NCI-H1417 (cell line): ENCODE results near the gene ALCAM.

ENCODE experiments used
- DNase-seq, 3 experiments: peaks; one replicate each; lab custom pipeline; 2025; lab: John Stamatoyannopoulos, UW

Gene ALCAM

DNA sequence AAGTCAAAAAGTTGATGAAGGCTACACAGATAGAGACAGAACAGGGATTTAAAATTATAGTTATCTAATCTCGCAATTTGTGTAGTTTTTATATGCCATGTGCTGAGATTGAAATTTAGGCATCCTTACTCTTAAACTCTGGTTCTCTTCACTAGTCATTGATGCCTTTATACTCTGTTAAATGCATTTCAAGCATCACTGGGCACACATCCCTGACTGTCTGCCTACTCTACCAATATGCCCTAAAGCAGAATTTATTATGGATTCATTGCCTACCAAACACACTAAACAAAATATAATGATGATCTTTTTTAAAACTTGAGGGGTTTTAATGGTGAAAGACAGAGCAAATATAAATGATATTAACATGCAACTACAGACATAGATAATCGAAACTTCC, 10.3 kb upstream of the ALCAM start:
- no peak for DNase-seq

DNA sequence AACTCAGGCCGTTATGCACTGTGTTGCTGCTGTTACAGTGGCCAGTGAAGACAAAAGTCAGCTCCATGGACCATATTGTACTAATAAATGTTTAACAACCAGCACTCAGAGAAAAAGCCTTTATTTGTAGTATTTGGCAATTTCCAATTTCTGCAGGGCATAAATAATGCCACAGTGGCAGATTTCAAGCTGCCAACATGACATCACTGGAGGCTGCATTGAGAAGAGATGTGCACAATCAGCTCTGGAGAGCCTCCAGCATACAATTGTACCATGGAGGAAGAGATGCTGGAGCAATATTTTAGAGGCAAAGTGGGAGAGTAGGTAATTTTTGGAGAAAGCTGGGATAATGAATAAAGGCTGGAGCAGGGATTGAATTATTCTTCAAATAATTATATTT, 9.7 kb upstream of the ALCAM start:
- DNase-seq, result no peak

DNA sequence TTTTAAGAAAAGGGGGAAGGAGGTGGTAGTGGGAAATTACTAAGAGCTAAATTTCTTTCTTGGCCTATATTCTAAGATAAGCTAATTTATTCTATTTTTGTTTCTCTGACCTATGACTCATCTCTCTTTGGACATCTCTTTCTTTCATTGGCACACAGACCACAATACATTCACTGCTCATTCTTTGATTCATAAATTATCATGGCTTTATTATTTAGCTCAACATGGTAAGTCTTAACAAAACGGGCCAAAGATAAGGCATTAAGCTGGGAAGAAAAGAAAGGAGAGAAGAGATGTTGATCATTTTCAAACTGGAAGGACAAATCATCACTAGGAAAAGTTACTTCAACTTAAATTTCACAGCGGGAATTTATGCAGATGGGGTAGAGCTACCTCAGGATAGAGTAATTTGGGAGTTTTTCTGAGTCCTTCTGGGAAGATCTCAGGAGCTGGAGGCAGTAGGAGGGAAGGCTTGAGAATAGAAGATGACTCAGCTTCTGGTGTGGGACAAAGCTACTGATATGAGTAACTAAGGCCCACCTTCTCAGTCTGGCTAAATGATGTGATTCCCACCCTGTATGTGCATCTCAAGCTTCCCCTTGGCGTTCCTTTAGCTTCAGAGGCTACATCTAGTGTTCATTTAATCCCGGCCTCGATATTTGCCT, 7.5 kb upstream of the ALCAM start:
- DNase-seq, result no peak

DNA sequence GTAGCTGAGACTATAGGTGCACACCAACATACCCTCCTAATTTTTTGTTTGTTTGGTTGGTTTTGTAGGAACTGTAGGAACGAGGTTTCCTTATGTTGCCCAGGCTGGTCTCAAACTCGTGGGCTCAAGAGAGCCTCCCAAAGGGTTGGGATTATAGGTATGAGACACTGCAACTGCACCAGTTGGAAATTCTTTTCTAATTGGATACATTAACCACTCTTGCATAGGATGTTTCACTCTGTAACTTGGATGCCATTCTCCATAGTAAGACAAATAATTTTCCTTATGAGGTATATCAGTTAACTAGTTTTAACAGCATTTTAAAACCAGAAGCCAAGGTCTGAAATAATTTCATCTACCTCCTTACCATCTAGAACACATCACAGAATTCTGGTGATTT, 6.7 kb upstream of the ALCAM start:
- no peak for DNase-seq

- DNase-seq, result no peak
Measured at GRCh38 chr3:105362021-105362665, 4.6 kb upstream of the ALCAM start.

- no peak for DNase-seq
Measured at GRCh38 chr3:105364128-105364527, 2.6 kb upstream of the ALCAM start.

- DNase-seq, result no peak
Measured at GRCh38 chr3:105365081-105365390, 1.7 kb upstream of the ALCAM start.

DNA sequence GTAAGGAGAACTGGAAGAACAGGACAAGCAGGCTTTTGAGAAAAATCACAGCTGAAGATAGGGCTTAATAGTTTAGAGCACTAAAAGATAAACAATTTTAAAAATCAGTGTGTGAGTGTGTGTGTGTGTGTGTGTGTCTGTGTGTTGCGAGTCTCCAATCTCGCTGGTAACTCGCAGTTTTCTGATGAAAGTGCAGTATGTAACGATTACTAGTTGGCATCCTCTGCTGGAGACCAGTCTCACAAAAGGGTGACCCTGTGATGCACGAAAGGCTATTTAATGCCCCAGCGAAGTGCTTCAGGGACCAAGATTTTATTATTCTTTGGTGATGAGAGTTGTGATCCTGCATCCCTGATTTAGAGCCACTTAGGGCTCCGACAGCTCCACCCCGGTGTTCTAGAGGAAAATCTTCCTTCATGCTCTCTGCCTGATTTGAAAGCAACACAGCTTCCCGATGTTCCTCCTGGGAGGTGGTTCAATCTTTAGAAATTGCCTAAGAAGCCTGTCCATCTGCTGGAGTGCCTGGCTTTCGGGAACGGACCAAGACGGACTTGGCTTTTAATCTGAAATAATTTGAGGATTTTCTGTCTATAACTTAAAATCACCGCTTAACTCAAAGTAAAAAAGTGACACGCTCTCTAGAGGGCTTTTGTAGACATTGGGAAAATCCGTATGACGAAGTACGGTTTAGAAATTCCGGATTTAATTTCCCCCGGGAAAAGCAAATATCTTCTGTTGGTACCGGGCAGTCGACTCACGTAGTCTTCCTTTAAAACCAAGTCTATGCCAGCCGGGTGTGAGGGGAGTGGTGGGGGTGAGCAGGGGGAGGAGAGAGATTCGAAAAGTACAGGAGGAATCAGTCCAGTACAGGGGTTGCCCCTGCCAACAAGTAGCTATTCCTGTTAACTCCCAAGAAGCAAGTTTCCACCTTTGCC, 1.1 kb upstream of the ALCAM start:
- DNase-seq, result peak; percentile 41 to 77 (median 60)

GRCh38 chr3:105367063-105367405, 325 bp downstream of the ALCAM start:
- peak in 2 of 3 experiments; percentile 38 to 80 for DNase-seq

- DNase-seq, result peak; percentile 56 to 76 (median 71)
Measured at GRCh38 chr3:105367406-105368213, 901 bp downstream of the ALCAM start.

- DNase-seq, result peak; percentile 79 to 91 (median 81)
Measured at GRCh38 chr3:105368566-105369499, 2.1 kb downstream of the ALCAM start.

- peak; percentile 56 to 86 (median 81) for DNase-seq
Measured at GRCh38 chr3:105369500-105370371, 3.0 kb downstream of the ALCAM start.

GRCh38 chr3:105373383-105373782, 6.7 kb downstream of the ALCAM start:
- DNase-seq, result no peak

DNA sequence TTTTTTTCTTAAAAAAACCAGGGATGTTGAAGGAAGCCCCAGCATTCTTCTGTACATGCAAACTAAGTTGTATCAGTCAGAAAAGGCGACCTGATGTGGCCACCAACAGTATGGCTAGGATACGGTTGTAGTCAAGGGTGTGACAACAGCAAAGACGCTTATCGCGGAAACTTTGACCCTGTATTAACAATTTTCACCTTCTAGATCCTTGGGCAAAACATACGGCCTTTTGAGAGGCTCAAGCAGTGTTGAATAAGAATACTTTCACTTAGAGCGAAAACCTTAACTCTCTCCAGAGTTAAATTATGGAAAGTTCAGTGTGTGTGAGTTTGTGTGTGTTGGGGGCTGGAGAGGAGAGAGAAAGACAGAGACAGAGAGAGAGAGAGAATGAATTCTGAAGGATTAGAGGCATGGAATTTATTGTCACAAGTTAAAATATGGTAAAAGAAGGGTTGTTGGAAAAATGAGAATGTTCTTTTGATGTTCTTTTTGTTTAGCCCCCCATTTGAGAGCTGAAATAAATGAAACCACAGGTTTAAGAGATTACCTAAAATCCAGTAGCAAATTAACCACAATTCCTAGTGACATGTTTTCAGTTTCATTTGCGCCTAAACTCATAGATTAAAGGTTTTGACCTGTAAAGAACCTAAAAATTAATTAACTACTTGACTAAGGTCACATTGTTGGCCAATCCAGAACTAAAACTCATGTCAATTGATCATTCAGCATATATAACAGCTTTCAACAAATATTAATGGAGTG, 9.2 kb downstream of the ALCAM start:
- DNase-seq, result no peak

- no peak for DNase-seq
Measured at GRCh38 chr3:105377716-105378115, 11.0 kb downstream of the ALCAM start.

- no peak for DNase-seq
Measured at GRCh38 chr3:105385179-105385578, 18.5 kb downstream of the ALCAM start.

DNA sequence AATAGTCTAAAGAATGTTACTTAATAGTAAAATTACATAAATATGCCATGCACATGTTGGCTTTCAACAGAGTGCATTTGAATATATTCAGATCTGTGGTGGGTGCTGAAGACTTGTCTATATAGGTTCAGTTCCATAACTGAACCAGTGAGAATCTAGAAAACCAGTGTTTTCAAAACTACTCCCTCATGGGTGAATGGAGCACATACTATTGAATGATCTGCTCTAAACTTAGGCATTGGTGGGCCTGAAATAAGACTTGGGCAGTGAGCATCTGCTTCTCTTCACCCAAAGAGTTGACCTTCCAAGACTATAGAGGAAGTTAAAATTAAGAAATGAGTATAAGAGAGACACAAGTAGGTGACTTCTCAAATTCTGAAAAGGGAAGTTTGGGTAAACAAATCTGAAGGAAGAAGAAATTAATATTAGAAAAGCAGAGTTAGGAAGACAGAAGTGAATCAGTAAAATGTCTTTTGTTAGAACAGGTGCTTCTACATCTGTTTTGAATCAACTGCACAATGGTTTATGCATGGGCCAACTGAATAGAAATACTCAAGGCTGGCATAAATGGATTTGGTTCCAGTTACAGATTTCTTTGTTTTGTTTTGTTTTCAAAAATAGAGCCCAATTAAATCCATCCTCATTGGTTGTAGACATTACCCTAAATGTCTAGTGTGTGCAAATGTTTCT, 19.3 kb downstream of the ALCAM start:
- DNase-seq, result no peak

- peak in 1 of 3 experiments; percentile 26 for DNase-seq
Measured at GRCh38 chr3:105387122-105387751, 20.5 kb downstream of the ALCAM start.
